Esophagus squamous epithelium (tissue), 5 donors: Measurements from ENCODE around the gene GAA. TPM values are rescaled to one million over a fixed set of nuclear protein-coding genes. Genes with fewer than 3 reads are reported as not detected.

ENCODE experiments used
- DNase-seq: peaks from one replicate; lab custom pipeline; 2025; lab: John Stamatoyannopoulos, UW
- H3K27ac ChIP-seq, 4 donors: fragments of 200-600 bp; sonication (generic); one replicate each; pipeline ENCODE4 v1.5.1; 2016 to 2019; ENCODE audit warnings: mild to moderate bottlenecking in 1 of 4
- H3K27me3 ChIP-seq, 4 donors: fragments of 200-600 bp; sonication (generic); 1 replicate in 3 of 4; 2 replicates in 1 of 4; pipeline versions ENCODE4 v1.5.1 to v1.6.0; 2017 to 2021; ENCODE audit warnings: antibody characterized with exemption in 1 of 4
- H3K36me3 ChIP-seq, 3 donors: fragments of 200-600 bp; sonication (generic); one replicate each; pipeline ENCODE4 v1.5.1; 2016 to 2019
- H3K4me1 ChIP-seq, 3 donors: fragments of 200-600 bp; sonication (generic); one replicate each; pipeline ENCODE4 v1.5.1; 2017 to 2019
- H3K4me3 ChIP-seq, 4 donors: fragments of 200-600 bp; sonication (generic); 1 replicate in 3 of 4; 2 replicates in 1 of 4; pipeline ENCODE4 v1.5.1; 2016 to 2019; ENCODE audit warnings: mild to moderate bottlenecking in 2 of 4, moderate library complexity in 1 of 4
- H3K9me3 ChIP-seq, 3 donors: fragments of 200-600 bp; sonication (generic); one replicate each; pipeline ENCODE4 v1.5.1; 2016 to 2019
- CTCF ChIP-seq, 6 experiments: fragments of 450-650 bp in 4 of 6; fragments of 200-600 bp in 2 of 6; sonication (generic) in 2 of 6; IDR thresholded peaks; one replicate each; pipeline ENCODE4 v1.5.1; 2016 to 2019; ENCODE audit warnings: antibody characterized with exemption in 6 of 6, mild to moderate bottlenecking in 4 of 6, moderate library complexity in 4 of 6
- POLR2A ChIP-seq, 4 donors: fragments of 450-650 bp; IDR thresholded peaks; one replicate each; pipeline ENCODE4 v1.6.1; 2017; ENCODE audit warnings: antibody characterized with exemption in 4 of 4, mild to moderate bottlenecking in 4 of 4, moderate library complexity in 3 of 4
- WGBS, 2 donors: methylation state at CpG; one replicate each; pipeline ENCODE4 v1.1.5; 2018; 5-methylcytosine and 5-hydroxymethylcytosine counted together
- intact Hi-C: fragments of 100-400 bp; cut with DNase I; formaldehyde crosslinking; loops from one replicate; pipeline ENCODE4 v1.15.0; 2022
- total RNA-seq, 4 donors: library from RNA; depleted of rRNA; stranded (reverse); fragments of >200 nt; gene quantifications; one replicate each; pipeline ENCODE4 v1.1.0, GENCODE V29; 2016
- donor health status: DM: yes; HTN: yes; CAD: no.

Gene GAA
- total RNA-seq, 4 donors from 2014 or later = 14.3 to 50.4 (median 28.7) TPM

GRCh38 chr17:80103449-80104085, 2.2 kb downstream of the GAA start:
- TF ChIP-seq CTCF (IDR thresholded peaks at IDR 0.05) (no peak), POLR2A (IDR thresholded peaks at IDR 0.05) (no peak)
- H3K27me3 ChIP-seq = no peaks in the 10 kb centered on the region
- no peaks in the 10 kb centered on the region for H3K9me3 ChIP-seq
- no peak overlapping the region for H3K27ac ChIP-seq
- intact Hi-C loops = no loop called here
- no peak overlapping the region for H3K4me3 ChIP-seq
- no peak for DNase-seq
- 82 to 87% methylated on average over 14 to 15 of the region's 19 CpGs for WGBS, 2 donors
- H3K4me1 ChIP-seq = peaks cover 15 to 59% (median 24%) of the 10 kb centered on the region in 3 donors
- H3K36me3 ChIP-seq = peaks cover 0 to 11% (median 0%) of the 10 kb centered on the region in 3 donors

- no peak for DNase-seq
- H3K36me3 ChIP-seq = peaks cover 0 to 15% (median 0%) of the 10 kb centered on the region in 3 donors
Observed at GRCh38 chr17:80104321-80104955, 3.1 kb downstream of the GAA start.

DNA sequence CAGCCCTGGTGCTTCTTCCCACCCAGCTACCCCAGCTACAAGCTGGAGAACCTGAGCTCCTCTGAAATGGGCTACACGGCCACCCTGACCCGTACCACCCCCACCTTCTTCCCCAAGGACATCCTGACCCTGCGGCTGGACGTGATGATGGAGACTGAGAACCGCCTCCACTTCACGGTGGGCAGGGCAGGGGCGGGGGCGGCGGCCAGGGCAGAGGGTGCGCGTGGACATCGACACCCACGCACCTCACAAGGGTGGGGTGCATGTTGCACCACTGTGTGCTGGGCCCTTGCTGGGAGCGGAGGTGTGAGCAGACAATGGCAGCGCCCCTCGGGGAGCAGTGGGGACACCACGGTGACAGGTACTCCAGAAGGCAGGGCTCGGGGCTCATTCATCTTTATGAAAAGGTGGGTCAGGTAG, 3.6 kb downstream of the GAA start:
- H3K9me3 ChIP-seq = no peaks in the 10 kb centered on the region
- H3K4me3 ChIP-seq = no peak overlapping the region
- intact Hi-C loops = no loop called here
- DNase-seq = no peak
- H3K4me1 ChIP-seq = peaks cover 15 to 72% (median 24%) of the 10 kb centered on the region in 3 donors
- TF ChIP-seq CTCF (IDR thresholded peaks at IDR 0.05) (no peak), POLR2A (IDR thresholded peaks at IDR 0.05) (no peak)
- peaks cover 0 to 15% (median 0%) of the 10 kb centered on the region in 3 donors for H3K36me3 ChIP-seq
- no peaks in the 10 kb centered on the region for H3K27me3 ChIP-seq
- WGBS, 2 donors = 79 to 92% methylated on average over 4 to 5 of the region's 18 CpGs
- no peak overlapping the region for H3K27ac ChIP-seq

More at GRCh38 chr17:80104321-80104955, 3.1 kb downstream of the GAA start:
- Histone ChIP-seq H3K27ac (no peak overlapping the region), H3K4me1 (peaks cover 15 to 67% (median 24%) of the 10 kb centered on the region in 3 donors), H3K9me3 (no peaks in the 10 kb centered on the region), H3K27me3 (no peaks in the 10 kb centered on the region), H3K4me3 (no peak overlapping the region)
- no peak for TF ChIP-seq CTCF (IDR thresholded peaks at IDR 0.05)
- WGBS, 2 donors = 50 to 58% methylated on average over 2 to 10 of the region's 26 CpGs
- intact Hi-C loops = no loop called here

DNA sequence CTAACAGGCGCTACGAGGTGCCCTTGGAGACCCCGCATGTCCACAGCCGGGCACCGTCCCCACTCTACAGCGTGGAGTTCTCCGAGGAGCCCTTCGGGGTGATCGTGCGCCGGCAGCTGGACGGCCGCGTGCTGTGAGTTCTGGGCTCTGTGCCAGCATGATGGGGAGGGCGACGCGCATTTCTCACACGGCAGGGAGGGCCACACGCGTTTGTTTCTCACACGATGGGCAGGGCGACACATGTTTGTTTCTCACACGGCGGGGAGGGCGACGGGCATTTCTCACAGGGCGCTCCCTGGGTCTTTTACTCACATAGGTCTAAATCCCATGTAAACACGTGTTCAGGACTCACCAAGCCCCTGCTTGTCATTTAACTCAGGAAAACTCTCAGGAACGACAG, 4.4 kb downstream of the GAA start:
- H3K9me3 ChIP-seq = no peaks in the 10 kb centered on the region
- DNase-seq = no peak
- WGBS, 2 donors = 12 to 34% methylated on average over 3 to 19 of the region's 29 CpGs
- peaks cover 15 to 69% (median 24%) of the 10 kb centered on the region in 3 donors for H3K4me1 ChIP-seq
- no peaks in the 10 kb centered on the region for H3K27me3 ChIP-seq
- H3K27ac ChIP-seq = no peak overlapping the region
- peak overlapping the region in 1 of 4 donors; percentile 4 for H3K4me3 ChIP-seq
- intact Hi-C loops = no loop called here
- peaks cover 0 to 15% (median 0%) of the 10 kb centered on the region in 3 donors for H3K36me3 ChIP-seq
- TF ChIP-seq POLR2A (IDR thresholded peaks at IDR 0.05) (no peak), CTCF (IDR thresholded peaks at IDR 0.05) (no peak)

DNA sequence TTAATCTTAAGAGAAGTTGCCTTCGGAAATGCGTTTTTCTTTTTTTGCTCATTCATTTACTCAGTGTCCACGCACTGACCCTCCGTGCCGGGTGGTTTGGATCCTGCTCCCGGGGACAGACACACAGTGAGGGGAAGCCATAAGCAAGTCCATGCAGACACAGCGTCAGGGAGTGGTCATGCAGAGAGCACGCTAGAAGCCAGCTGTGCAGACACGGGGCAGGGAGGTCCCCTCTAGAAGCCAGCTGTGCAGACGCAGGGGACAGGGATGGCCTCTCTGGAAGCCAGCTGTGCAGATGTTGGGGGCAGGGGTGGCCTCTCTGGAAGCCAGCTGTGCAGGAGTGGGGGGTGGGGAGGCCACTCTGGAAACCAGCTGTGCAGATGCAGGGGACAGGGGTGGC, 4.8 kb downstream of the GAA start:
- TF ChIP-seq POLR2A (IDR thresholded peaks at IDR 0.05) = no peak
- no peak for TF ChIP-seq CTCF (IDR thresholded peaks at IDR 0.05)
- intact Hi-C loops = no loop called here
- Histone ChIP-seq H3K27me3 (no peaks in the 10 kb centered on the region), H3K36me3 (peaks cover 0 to 15% (median 0%) of the 10 kb centered on the region in 3 donors), H3K4me1 (peaks cover 15 to 65% (median 21%) of the 10 kb centered on the region in 3 donors), H3K27ac (no peak overlapping the region), H3K4me3 (peak overlapping the region in 1 of 4 donors; percentile 4), H3K9me3 (no peaks in the 10 kb centered on the region)
- WGBS, 2 donors = 22 to 35% methylated on average over 9 to 10 of the region's 10 CpGs
- DNase-seq = no peak
